ENCODE measurements around the gene SPINT1.

- TF ChIP-seq EZH2 (IDR thresholded peaks at IDR 0.05; ENCODE audit: low read length, unreplicated experiment), result no peak
- TF ChIP-seq CTCF (conservative IDR thresholded peaks at IDR 0.05; ENCODE audit: low read depth, low read length), result no peak
- no peak for TF ChIP-seq EZH2phosphoT487 (IDR thresholded peaks at IDR 0.05; ENCODE audit: borderline replicate concordance, low read length)
These were observed 14.7 kb upstream of the SPINT1 start for GRCh38 chr15:40829115-40829514.
